Measurements from ENCODE around the gene FALEC.

DNA sequence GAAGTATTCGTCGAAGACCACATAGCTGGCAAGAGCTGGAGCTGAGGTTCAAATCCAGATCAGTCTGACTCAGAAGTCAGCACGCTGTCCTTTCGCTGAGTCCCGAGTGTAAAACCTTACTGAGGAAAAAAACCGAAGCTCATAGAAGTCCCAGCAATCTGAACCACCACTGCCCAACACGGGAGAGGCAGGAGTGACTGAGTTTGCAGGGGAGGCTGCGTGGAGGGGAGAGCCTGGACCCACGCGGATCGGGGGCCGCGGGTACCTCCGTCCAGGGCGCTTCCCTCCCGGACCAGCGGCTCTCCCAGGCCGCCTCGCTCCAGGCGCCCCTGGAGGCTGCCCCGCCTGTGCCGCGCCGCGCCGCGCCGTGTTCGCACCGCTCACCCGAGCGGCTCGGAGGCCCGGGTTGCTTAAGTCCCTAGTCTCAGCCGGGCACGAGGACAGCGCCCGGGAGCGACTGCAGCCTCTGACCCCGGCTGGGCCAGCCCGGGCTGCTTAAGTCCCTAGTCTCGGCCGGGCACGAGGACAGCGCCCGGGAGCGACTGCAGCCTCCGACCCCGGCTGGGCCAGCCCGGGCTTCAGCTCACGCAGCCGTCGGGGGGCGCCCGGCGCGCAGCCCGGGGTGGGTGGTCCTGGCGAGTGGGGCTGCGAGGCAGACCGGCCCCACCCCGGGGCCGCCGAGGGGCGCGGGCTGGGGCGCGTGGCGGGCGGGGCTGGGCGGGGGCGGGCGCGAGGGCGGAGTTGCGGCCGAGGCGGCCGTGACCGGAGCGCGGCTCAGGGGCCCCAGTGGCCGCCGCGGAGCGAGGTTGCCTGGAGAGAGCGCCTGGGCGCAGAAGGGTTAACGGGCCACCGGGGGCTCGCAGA, 33.3 kb downstream of the FALEC start, which contains the start of gene ADAMTSL4:
- TF ChIP-seq, protein P1, sequence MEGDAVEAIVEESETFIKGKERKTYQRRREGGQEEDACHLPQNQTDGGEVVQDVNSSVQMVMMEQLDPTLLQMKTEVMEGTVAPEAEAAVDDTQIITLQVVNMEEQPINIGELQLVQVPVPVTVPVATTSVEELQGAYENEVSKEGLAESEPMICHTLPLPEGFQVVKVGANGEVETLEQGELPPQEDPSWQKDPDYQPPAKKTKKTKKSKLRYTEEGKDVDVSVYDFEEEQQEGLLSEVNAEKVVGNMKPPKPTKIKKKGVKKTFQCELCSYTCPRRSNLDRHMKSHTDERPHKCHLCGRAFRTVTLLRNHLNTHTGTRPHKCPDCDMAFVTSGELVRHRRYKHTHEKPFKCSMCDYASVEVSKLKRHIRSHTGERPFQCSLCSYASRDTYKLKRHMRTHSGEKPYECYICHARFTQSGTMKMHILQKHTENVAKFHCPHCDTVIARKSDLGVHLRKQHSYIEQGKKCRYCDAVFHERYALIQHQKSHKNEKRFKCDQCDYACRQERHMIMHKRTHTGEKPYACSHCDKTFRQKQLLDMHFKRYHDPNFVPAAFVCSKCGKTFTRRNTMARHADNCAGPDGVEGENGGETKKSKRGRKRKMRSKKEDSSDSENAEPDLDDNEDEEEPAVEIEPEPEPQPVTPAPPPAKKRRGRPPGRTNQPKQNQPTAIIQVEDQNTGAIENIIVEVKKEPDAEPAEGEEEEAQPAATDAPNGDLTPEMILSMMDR (IDR thresholded peaks at IDR 0.05) = peak in 2 of 4 experiments; percentile 29 to 35
- TF ChIP-seq POLR2A (IDR thresholded peaks at IDR 0.05) = peak in 1 of 2 donors; percentile 50

Measured in uterus (tissue), 2 donors.